Heart left ventricle (tissue), 16 donors: ENCODE measurements around the gene S100PBP. TPM values are rescaled to one million over a fixed set of nuclear protein-coding genes. Genes with fewer than 3 reads are reported as not detected.
"Not testable (repeated sequence)": the region's sequence is repeated elsewhere in the genome, so short reads cannot be mapped to it uniquely, and the experiment has no call there.

Experiments
- ATAC-seq, 4 donors: fragments of 200-7000 bp; cut with Tn5 transposase; one replicate each; pipeline ENCODE4 v1.9.1; 2020 to 2022; ENCODE audit warnings: moderate library complexity in 4 of 4, mild to moderate bottlenecking in 3 of 4, moderate number of reproducible peaks in 1 of 4
- DNase-seq, 5 donors: peaks; one replicate each; pipeline ENCODE4 v3.0.0-alpha.2; 2020
- H3K27ac ChIP-seq, 12 donors: fragments of 200-600 bp; sonication (generic) in 4 of 12; one replicate each; pipeline versions ENCODE4 v1.5.0 to v1.8.0; 2016 to 2022; ENCODE audit warnings: mild to moderate bottlenecking in 2 of 12
- H3K27me3 ChIP-seq, 9 donors: fragments of 200-600 bp; sonication (generic) in 2 of 9; one replicate each; pipeline versions ENCODE4 v1.5.1 to v1.8.0; 2016 to 2022; ENCODE audit warnings: mild to moderate bottlenecking in 3 of 9
- H3K36me3 ChIP-seq, 9 donors: fragments of 200-600 bp; sonication (generic) in 2 of 9; one replicate each; pipeline versions ENCODE4 v1.5.0 to v1.8.0; 2018 to 2022; ENCODE audit warnings: mild to moderate bottlenecking in 2 of 9
- H3K4me1 ChIP-seq, 12 donors: fragments of 200-600 bp; sonication (generic) in 4 of 12; one replicate each; pipeline versions ENCODE4 v1.5.0 to v1.8.0; 2016 to 2022; ENCODE audit warnings: mild to moderate bottlenecking in 3 of 12
- H3K4me3 ChIP-seq, 12 donors: fragments of 200-600 bp; sonication (generic) in 4 of 12; one replicate each; pipeline versions ENCODE4 v1.5.0 to v1.8.0; 2017 to 2022; ENCODE audit warnings: mild to moderate bottlenecking in 9 of 12, moderate library complexity in 4 of 12
- H3K9me3 ChIP-seq, 12 donors: fragments of 200-600 bp; sonication (generic) in 4 of 12; one replicate each; pipeline versions ENCODE4 v1.5.0 to v1.8.0; 2016 to 2022; ENCODE audit warnings: mild to moderate bottlenecking in 1 of 12
- CTCF ChIP-seq, 12 donors: fragments of 200-600 bp; sonication (generic) in 4 of 12; IDR thresholded peaks; one replicate each; pipeline versions ENCODE4 v1.5.0 to v1.8.0; 2018 to 2022; ENCODE audit warnings: antibody characterized with exemption in 12 of 12, mild to moderate bottlenecking in 5 of 12
- POLR2A ChIP-seq, 2 donors: fragments of 450-650 bp; IDR thresholded peaks; one replicate each; pipeline ENCODE4 v1.6.1; 2017; ENCODE audit warnings: antibody characterized with exemption in 2 of 2, mild to moderate bottlenecking in 2 of 2, moderate library complexity in 2 of 2
- WGBS, 4 donors: extraction: QIAGEN DNeasy Blood & Tissue Kit in 2 of 4; methylation state at CpG; one replicate each; pipeline versions ENCODE4 v1.1.5 to v1.1.7; 2013 to 2018; 5-methylcytosine and 5-hydroxymethylcytosine counted together
- intact Hi-C, 10 donors: fragments of 100-400 bp; cut with DNase I; formaldehyde crosslinking; loops; one replicate each; pipeline versions ENCODE4 v1.11.1 to v1.14.2; 2022
- polyA plus RNA-seq, 2 donors: library from polyadenylated mRNA; stranded (reverse); fragments of 200-250 nt; gene quantifications; one replicate each; pipeline ENCODE4 v1.2.3, GENCODE V29; 2013
- total RNA-seq, 9 donors: library from RNA; depleted of rRNA in 2 of 9; stranded (reverse); fragments of >200 nt in 2 of 9; fragmentation: NEBNext Ultra II Directional in 3 of 9; extraction: Animal tissue kit (Norgen Biotek cat#: 25700) in 3 of 9; gene quantifications; one replicate each; pipeline versions ENCODE4 v1.1.0 to v1.2.4, GENCODE V29; 2016 to 2023
- donor health status: ischemic (EF 13 %, LVEDD 7.1; RV severe dilation, severe dysfunction).
- donor health status: healthy with polysubstance abuse.
- donor health status: DM: no; HTN: yes; CAD: no.
- donor health status: DM: no; HTN: no; CAD: no.
- donor health status: ischemic (EF 25% LVEDD 6.9; RV normal size, moderate dysfunction).
- donor health status: ischemic (EF 25% LVEDD 5.7; RV mildly dilated, moderate dysfunction).
- donor health status: healthy.
- donor health status: DM: yes; HTN: yes; CAD: no.
- donor health status: ischemic (EF 35%, LVEDD 5.7; RV mildly dilated, moderate dysfunction).
- donor health status: nonischemic (EF 11% LVEDD 7.7; RV severe dilation, severe dysfunction).
- donor health status: DM: yes; HTN: yes; CAD: no.
- donor health status: PGD.
- donor health status: ischemic (EF 29% LVEDD 5.4; RV normal size, mild dysfunction).
- donor health status: nonischemic (EF 23%, LVEDD 6.1; RV moderate dilation, normal function).

Gene S100PBP
- total and polyA plus RNA-seq, 11 donors: 5.8 to 21.2 (median 10.7) TPM

GRCh38 chr1:32784817-32785216 is 32.6 kb upstream of the S100PBP start:
- intact Hi-C loops: no loop called here
- WGBS, 4 donors: 93 to 99% (median 95%) methylated on average over 3 of the region's 3 CpGs
- Histone ChIP-seq H3K9me3 (no peaks in the 10 kb centered on the region), H3K36me3 (peaks cover 0 to 100% (median 95%) of the 10 kb centered on the region in 9 donors), H3K27ac (no peak overlapping the region), H3K27me3 (no peaks in the 10 kb centered on the region), H3K4me1 (no peaks in the 10 kb centered on the region), H3K4me3 (no peak overlapping the region)
- ATAC-seq: no peak
- no peak for DNase-seq
- TF ChIP-seq POLR2A (IDR thresholded peaks at IDR 0.05): no peak
- no peak for TF ChIP-seq CTCF (IDR thresholded peaks at IDR 0.05)

GRCh38 chr1:32786856-32787255 is 30.6 kb upstream of the S100PBP start:
- intact Hi-C loops: no loop called here
- Histone ChIP-seq H3K9me3 (no peaks in the 10 kb centered on the region), H3K27me3 (no peaks in the 10 kb centered on the region), H3K36me3 (peaks cover 0 to 98% (median 95%) of the 10 kb centered on the region in 9 donors), H3K4me1 (no peaks in the 10 kb centered on the region), H3K4me3 (no peak overlapping the region), H3K27ac (no peak overlapping the region)
- no peak for DNase-seq
- peak in 5 of 12 donors; percentile 8 to 31 (median 28) for TF ChIP-seq CTCF (IDR thresholded peaks at IDR 0.05)
- no peak for TF ChIP-seq POLR2A (IDR thresholded peaks at IDR 0.05)
- 58 to 68% (median 64%) methylated on average over 4 of the region's 4 CpGs for whole genome bisulfite sequencing, 4 donors
- no peak for ATAC-seq

GRCh38 chr1:32789356-32789755 is 28.1 kb upstream of the S100PBP start:
- DNase-seq, H3K4me3 ChIP-seq, H3K9me3 ChIP-seq, H3K4me1 ChIP-seq, H3K27ac ChIP-seq, H3K27me3 ChIP-seq, intact Hi-C loops: not testable (repeated sequence)
- peaks cover 0 to 98% (median 89%) of the 10 kb centered on the region in 9 donors for H3K36me3 ChIP-seq
- 65 to 83% (median 77%) methylated on average over 2 of the region's 2 CpGs for WGBS, 4 donors
- peak in 2 of 4 donors; percentile 34 to 70 for ATAC-seq

- Histone ChIP-seq H3K4me3 (no peak overlapping the region), H3K36me3 (peaks cover 0 to 96% (median 84%) of the 10 kb centered on the region in 9 donors), H3K27ac (no peak overlapping the region), H3K4me1 (no peaks in the 10 kb centered on the region), H3K9me3 (no peaks in the 10 kb centered on the region), H3K27me3 (no peaks in the 10 kb centered on the region)
- ATAC-seq: no peak
- 90 to 97% (median 96%) methylated on average over 1 of the region's 1 CpG for whole genome bisulfite sequencing, 4 donors
- TF ChIP-seq POLR2A (IDR thresholded peaks at IDR 0.05): no peak
- TF ChIP-seq CTCF (IDR thresholded peaks at IDR 0.05): no peak
- no peak for DNase-seq
- intact Hi-C loops: no loop called here
Measured at GRCh38 chr1:32791881-32792280, 25.6 kb upstream of the S100PBP start.

- not testable (repeated sequence) for H3K4me3 ChIP-seq, H3K9me3 ChIP-seq, ATAC-seq, DNase-seq, H3K27me3 ChIP-seq, H3K27ac ChIP-seq
- H3K36me3 ChIP-seq: peaks cover 0 to 93% (median 61%) of the 10 kb centered on the region in 9 donors
- 91 to 96% (median 95%) methylated on average over 4 of the region's 4 CpGs for WGBS, 4 donors
- intact Hi-C loops: loop anchor here in 1 of 10 donors (2.0 kb wide), 1 partner anchor 77 kb away; no protein-coding TSS in a partner anchor
- peaks cover 0 to 15% (median 0%) of the 10 kb centered on the region in 12 donors for H3K4me1 ChIP-seq
Measured at GRCh38 chr1:32795763-32796162, 21.7 kb upstream of the S100PBP start.
